GM19328 (cell line): ENCODE measurements around the gene TBC1D5.

Experiments
- ATAC-seq: cut with Tn5 transposase; IDR thresholded peaks from one replicate; pipeline ENCODE4 v1.9.1; 2021; ENCODE audit warnings: mild to moderate bottlenecking, moderate library complexity; ENCODE audit not compliant: unreplicated experiment

Gene TBC1D5

GRCh38 chr3:17258823-17259436 lies 483.5 kb downstream of the TBC1D5 start:
- ATAC-seq: no peak

GRCh38 chr3:17257269-17257668 lies 485.2 kb downstream of the TBC1D5 start:
- no peak for ATAC-seq

GRCh38 chr3:17243621-17244020 lies 498.8 kb downstream of the TBC1D5 start:
- no peak for ATAC-seq

- no peak for ATAC-seq
These were observed 503.0 kb downstream of the TBC1D5 start for GRCh38 chr3:17239417-17239816.

- no peak for ATAC-seq
These were observed 504.4 kb downstream of the TBC1D5 start for GRCh38 chr3:17238023-17238422.

- no peak for ATAC-seq
These were observed 507.1 kb downstream of the TBC1D5 start for GRCh38 chr3:17235310-17235709.

- no peak for ATAC-seq
These were observed 508.0 kb downstream of the TBC1D5 start for GRCh38 chr3:17234382-17234781.

- peak; percentile 72 for ATAC-seq
These were observed 509.0 kb downstream of the TBC1D5 start for GRCh38 chr3:17233398-17233800.

GRCh38 chr3:17232442-17232841 lies 510.0 kb downstream of the TBC1D5 start:
- no peak for ATAC-seq

GRCh38 chr3:17231537-17232261 lies 510.7 kb downstream of the TBC1D5 start:
- ATAC-seq: no peak

GRCh38 chr3:17227472-17227871 lies 515.0 kb downstream of the TBC1D5 start:
- ATAC-seq: no peak

- no peak for ATAC-seq
These were observed 520.9 kb downstream of the TBC1D5 start for GRCh38 chr3:17221529-17221928.

- no peak for ATAC-seq
These were observed 522.8 kb downstream of the TBC1D5 start for GRCh38 chr3:17219593-17219992.

- ATAC-seq: no peak
These were observed 523.8 kb downstream of the TBC1D5 start for GRCh38 chr3:17218587-17218986.

GRCh38 chr3:17217588-17217987 lies 524.8 kb downstream of the TBC1D5 start:
- no peak for ATAC-seq

GRCh38 chr3:17213102-17213501 lies 529.3 kb downstream of the TBC1D5 start:
- ATAC-seq: no peak

GRCh38 chr3:17207979-17208378 lies 534.5 kb downstream of the TBC1D5 start:
- no peak for ATAC-seq

- no peak for ATAC-seq
These were observed 535.4 kb downstream of the TBC1D5 start for GRCh38 chr3:17207019-17207418.

GRCh38 chr3:17204049-17204650 lies 538.3 kb downstream of the TBC1D5 start:
- no peak for ATAC-seq

GRCh38 chr3:17201538-17201937 lies 540.9 kb downstream of the TBC1D5 start:
- no peak for ATAC-seq

- ATAC-seq: peak; percentile 79
These were observed 546.4 kb downstream of the TBC1D5 start for GRCh38 chr3:17195856-17196604.
